H54 (cell line): ENCODE data around the gene BAIAP2L1.
A peak's percentile ranks its signal among the peaks of the same experiment; 100 is the strongest.

Experiments
- DNase-seq: peaks from one replicate; pipeline ENCODE4 v3.0.0; 2011; ENCODE audit warnings: low spot score, mixed read lengths; ENCODE audit not compliant: insufficient read length
- FAIRE-seq: peaks from 3 replicates; lab custom pipeline; 2011; peaks lifted over from hg19 to GRCh38; lab: Jason Lieb, UNC
- POLR2A ChIP-seq: IDR thresholded peaks from 2 replicates; pipeline ENCODE4 v1.6.1; 2011; ENCODE audit warnings: low read depth, mild to moderate bottlenecking, low read length

The BAIAP2L1 gene

DNA sequence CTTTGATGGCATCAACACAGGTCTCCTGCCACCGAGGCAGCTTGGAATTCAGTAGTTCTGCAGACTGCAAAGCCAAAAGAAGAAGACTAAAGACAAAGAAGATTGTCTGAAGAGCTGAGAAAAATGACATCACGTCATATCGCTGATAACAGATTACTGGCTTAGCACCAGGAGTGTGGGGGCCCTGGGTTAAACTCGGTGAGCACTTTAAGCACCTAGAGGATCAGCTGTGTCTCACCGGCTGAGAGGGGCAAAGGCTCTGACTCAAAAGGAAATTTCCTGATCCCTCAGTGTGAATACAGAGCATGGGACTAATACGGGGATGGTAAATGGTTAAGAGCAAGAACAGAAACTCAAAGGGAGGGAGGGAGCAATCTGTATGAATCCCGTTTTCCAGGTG, 88.7 kb downstream of the BAIAP2L1 start:
- TF ChIP-seq POLR2A = no peak
- FAIRE-seq (no peak), DNase-seq (no peak)

DNA sequence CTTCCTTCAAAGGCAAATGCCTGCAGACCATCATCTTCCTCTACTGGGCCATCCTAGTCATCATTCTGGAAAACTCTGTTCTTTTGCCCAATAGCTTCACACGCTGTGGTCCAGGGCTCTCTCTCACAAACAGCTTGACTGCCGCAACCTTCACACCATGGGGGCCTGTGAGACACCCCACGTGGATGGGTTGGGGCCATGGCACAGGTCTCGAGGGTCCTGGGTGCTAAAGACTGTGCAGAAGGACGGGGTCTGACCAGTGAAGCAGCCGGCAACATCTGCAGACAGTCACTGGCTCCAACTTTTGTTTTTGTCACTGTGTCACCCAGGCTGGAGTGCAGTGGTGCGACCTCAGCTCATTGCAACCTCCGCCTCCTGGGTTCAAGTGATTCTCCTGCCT, 91.3 kb downstream of the BAIAP2L1 start:
- TF ChIP-seq POLR2A = no peak
- DNase-seq = no peak
- FAIRE-seq = no peak

DNA sequence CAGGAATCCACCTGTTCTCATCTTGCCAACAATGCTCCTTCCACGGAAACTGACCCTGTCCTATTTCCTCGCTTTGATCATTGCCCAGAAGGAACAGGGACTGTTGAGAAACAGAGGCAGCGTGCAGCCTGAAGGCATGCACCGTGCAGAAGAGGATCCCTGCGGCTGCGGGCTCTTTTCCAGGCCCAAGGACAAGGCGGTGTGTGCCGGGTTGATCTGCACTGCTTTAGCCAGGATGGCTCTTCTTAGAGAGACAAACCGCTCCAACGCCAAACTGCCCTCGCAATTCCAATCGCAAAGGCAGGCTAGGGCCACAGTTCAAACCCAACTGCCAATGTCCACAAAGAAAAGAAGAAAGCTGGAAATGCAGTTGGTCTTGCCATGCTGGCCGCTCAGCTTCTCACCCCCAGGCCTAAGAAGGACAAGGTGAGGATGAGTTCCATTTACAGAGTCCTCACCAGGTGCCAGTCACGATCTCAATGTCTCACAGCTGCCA, 92.9 kb downstream of the BAIAP2L1 start:
- TF ChIP-seq POLR2A = no peak
- FAIRE-seq (no peak), DNase-seq (no peak)

DNA sequence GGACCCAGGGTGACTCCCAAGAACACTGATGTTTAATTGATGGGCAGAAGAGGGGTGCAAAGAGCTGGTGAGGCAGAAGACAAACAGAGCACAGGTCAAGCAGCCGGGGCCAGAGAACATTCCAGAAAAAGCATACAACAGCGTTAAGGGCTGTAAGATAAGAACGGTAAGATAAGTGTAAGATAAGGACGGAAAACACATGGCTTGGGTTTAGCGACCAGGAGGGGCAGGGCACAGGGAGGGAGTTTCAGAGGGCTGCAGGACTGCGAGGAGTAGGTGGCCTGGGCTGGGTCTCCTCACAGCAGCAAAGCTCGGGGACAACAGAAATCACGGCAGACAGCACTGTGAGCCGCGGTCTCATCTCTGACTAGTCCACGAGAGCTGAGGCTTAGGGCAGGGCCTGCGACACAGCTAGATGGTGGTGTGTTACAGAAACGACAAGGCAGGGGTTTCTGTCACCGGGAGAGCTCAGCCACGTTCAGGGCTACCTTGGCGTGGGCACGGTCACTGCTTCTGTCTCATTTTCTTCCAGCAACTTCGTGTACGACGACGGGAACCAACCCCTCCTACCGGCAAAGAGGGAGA, 94.8 kb downstream of the BAIAP2L1 start:
- no peak for TF ChIP-seq POLR2A
- DNase-seq (no peak), FAIRE-seq (no peak)

DNA sequence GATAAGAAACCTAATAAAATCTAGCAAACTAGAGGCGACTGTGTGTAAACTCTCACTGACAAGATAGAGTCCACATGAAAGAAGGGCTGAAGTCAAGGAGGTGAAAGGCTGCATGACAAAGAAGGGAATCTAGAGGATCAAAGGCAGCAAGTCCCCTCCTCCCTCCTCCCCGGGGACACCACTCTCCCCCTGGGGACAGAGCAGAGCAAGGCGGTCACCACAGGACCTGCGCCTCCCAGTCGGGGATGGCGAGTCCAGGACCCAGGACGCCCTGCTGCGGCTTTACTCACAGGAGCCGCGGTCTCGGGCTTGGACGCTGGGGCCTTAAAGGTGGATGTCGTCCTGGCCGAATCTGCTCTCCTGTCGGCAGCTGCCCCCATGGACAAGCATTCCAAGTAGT, 97.0 kb downstream of the BAIAP2L1 start:
- FAIRE-seq = no peak
- DNase-seq = no peak
- no peak for TF ChIP-seq POLR2A

DNA sequence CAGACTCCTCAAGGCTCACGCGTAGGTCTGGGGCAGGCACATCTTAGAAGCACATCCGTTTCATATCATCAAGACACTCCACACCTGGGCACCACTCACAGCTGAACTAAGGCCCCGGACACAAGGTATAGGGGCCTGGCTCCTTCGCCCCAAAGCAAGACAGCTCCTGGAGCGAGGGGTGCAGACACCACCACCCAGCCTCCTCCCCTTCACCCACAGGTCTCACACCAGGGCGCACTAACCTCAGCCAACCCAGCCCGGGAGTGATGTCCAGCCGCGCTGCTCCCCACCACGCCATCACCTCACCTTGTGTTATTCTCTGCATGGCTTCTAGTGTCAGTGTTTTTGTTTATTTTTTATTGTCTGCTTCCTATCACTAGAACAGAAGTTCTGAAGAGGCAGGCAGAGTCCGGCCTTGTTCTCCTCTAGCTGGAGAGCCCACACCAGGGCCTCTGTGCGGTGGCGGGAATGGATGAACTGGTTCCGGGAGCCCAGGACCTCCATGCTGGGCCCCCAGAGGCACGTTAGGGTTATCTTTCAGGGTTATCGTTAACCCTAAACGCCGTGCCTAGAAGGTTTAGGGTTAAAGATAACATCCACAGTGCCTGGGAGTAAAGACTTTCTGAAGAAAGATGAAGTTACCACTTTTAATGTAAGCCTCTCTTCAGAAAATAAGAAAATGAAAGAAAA, 97.6 kb downstream of the BAIAP2L1 start:
- TF ChIP-seq POLR2A = no peak
- FAIRE-seq = no peak
- no peak for DNase-seq

DNA sequence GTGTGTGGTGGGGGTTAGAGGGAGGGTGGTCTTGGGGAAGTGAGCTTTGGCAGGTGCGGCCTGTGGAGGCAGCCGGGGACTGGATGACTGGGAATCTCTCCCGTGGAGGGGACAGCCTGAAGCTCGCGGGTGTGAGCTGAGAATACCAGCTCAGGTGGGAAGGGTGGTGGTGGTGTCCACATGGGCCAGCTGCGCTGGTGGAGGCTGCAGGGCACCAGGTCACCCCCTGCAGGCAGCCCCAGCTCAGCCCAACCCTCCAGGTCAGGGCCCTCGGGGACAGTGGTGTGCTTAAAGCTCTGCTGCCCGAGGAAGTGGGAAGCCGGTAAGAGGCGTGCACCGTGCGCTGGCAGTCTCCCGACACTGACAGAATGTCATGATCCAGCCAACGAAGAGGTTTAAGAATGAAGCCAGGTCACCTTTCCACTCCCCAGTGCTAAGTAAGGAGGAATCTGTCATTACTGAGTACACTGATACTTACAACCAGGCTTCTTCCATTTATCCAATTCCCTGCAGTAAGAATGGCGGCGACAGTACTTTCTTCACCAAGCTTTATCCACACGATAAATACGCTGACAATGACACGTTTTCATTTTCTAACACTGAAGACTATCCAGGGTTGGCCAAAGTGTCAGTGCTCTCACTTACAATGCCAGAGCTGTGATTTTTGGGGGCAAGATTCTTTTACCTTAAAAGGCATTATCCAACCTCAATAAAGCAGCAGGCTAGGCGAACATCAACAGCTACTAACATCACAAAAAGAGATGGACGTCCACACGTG, 99.0 kb downstream of the BAIAP2L1 start:
- TF ChIP-seq POLR2A = no peak
- FAIRE-seq = no peak
- DNase-seq = no peak

DNA sequence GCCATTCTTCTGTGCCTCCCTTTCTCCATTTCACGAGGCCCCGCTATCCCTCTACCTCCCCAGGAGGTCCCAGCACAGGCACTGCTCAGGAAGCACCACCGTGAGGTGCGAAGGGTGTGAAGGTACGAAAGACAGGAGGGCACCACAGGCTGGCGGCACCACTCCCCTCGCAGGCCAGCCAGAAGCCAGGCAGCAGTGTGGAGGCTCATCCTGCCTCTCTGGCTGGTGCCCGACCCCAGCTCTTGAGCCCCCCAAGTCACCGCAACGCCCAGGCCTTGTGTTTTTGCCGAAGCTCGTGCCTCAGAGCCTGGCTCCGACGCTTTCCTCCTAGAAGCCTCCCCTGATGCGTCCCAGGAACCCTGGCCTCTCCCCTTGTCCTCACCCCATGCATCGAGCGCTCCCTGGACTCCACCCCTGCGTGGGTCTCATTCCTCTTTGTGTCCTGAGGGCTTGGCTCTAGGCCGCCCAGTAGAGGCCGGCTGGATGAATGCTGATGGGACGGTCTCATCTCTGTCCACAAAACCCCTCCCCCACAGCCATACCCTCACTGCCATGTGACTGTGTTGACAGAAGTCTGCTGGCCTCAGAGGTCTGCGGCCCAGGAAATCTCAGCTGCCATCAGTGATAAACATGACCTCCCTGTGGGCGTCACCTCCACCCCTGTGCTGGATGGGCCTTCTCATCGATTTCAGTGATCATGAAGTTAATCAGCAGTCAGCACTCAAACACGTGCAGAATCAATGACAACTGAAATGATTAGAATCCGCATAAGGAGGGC, 100.1 kb downstream of the BAIAP2L1 start:
- DNase-seq (no peak), FAIRE-seq (no peak)
- no peak for TF ChIP-seq POLR2A

DNA sequence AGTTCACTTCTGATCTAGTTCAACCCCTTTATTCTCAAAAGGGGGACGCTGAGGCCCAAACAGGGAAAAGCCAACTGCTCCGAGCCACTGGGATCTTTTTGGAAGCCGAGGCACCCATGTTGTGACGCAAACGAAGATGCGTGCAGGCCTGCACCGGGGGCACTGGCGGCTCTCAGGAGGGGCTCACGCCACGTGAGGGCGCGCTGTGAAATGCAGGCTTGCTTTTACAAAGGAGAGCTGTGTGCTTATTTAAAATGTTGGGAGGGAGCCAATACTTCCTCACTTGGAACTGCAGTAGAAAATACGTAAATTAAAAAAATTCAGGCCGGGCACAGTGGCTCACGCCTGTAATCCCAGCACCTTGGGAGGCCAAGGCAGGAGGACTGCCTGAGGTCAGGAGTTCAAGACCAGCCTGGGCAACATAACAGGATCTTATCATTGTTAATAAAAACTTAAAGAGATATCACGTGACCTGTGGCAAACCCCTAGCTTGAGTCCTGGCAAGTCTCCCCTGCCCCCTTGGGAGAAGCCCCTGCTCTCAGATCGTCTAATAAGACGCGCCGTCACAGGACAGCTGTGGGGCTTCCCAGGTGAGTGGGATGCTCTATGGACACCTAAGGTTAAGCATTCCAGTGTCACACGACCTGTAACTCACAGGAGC, 103.1 kb downstream of the BAIAP2L1 start:
- no peak for TF ChIP-seq POLR2A
- FAIRE-seq = no peak
- no peak for DNase-seq

DNA sequence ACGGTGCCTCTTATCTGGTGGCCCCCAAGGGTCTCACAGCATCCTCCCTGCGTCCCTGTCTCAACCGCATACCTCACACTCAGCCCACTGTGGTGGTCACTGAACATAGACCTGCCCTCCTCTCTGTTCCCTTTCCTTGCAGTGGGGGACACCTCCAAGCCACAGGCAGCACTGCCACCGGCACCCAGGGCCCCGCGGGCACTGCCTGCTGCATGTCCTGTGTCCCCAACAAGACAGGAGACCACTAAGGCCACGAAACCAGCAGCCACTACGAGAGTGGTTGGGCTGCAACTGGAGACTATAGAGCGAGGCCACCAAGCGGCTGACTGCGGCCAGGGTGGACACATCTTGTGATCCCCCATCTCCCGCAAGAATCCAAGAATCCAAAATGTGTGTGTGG, 104.1 kb downstream of the BAIAP2L1 start:
- DNase-seq (no peak), FAIRE-seq (no peak)
- TF ChIP-seq POLR2A = no peak

DNA sequence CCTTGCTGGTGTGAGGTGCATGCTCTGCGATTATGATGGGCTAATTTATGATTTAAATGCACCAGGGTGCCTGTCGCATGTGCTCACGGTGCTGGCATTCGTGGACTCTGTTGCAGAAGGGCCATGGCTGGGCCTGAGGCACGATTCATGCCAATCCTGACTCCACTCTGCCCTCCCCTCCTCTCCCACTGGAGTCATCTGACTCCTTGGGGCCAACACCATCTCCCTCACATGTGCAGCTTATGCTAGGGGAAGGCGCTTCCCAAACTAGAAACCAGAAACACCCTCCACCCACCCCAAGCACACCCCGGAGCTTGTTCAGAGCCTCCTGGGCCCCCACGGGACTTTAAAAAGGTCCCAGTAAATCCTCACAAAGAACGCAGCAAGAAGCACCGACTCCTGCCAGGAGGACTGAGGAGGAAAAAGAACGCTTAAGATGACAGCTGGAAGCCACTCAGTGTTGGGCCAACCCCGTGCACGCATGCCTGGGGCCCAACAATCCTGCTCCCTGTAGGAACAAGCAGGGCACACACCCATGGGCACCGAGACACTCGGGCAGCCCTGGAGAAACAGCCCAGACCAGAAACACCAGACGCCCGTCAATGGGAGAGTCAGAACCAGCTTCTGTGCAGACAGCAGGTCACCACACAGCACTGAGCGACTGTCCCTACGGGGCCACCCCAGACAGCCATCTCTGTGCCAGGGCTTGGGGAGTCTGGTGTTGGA, 105.3 kb downstream of the BAIAP2L1 start:
- no peak for FAIRE-seq
- no peak for DNase-seq
- no peak for TF ChIP-seq POLR2A

DNA sequence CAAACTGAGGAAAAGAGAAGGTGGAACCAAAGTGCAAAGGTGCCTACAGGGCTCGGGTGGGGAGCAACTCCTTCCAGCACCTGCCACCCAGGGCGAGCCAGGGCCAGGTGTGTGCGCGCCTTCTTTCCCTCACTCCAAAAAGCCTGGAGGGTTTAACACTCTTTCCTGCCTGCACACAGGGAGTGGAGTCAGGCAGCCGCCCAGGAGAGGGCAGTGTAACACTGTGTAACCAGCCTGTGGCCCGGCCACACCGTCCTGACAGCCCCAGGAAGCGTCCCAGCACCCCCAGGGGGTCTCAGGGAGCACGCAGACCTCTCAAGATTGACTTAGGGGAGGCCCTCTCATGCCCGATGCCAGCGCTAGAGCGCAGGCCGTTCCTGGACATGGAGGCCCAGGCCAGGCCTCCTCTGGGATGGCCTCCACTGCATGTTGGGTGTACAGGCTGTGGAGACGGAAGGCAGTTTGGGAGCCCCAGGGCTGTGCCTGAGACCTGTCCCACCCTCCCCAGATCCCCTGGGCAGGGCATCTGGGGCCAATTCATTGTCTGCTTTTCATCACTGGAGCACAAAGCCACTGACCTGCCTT, 106.0 kb downstream of the BAIAP2L1 start:
- DNase-seq (peak; percentile 78), FAIRE-seq (no peak)
- no peak for TF ChIP-seq POLR2A
